ENCODE results near the gene PCMT1. TPM values are rescaled to one million over a fixed set of nuclear protein-coding genes. Genes with fewer than 3 reads are reported as not detected.

PCMT1 gene
- total and polyA plus RNA-seq, 2 donors (not counting 1 experiment from before 2014, with no cell fraction given), result 30.3 to 46.4 TPM

- Histone ChIP-seq H3K4me2 (replicated peaks; ENCODE audit: low read depth, low read length, poor library complexity, severe bottlenecking) (no peak overlapping the region), H3K27me3 (replicated peaks in 1 of 4; ENCODE audit: control extremely low read depth in 1 of 4, control insufficient read depth in 3 of 4, insufficient read depth in 4 of 4, low read length in 3 of 4) (peaks cover 0 to 8% (median 4%) of the 10 kb centered on the region in 4 experiments), H3K36me3 (replicated peaks in 1 of 2; ENCODE audit: control extremely low read depth in 1 of 2, control insufficient read depth in 1 of 2, extremely low read depth in 1 of 2, insufficient read depth in 2 of 2, low read length in 1 of 2) (no peaks in the 10 kb centered on the region), H3K79me2 (ENCODE audit: control insufficient read depth, insufficient read depth, low read length) (no peaks in the 10 kb centered on the region), H2AFZ (ENCODE audit: insufficient read depth, low read depth, low read length, poor library complexity, severe bottlenecking) (no peak overlapping the region), H3K4me3 (ENCODE audit: control extremely low read depth in 1 of 5, extremely low read depth in 1 of 5, insufficient read depth in 1 of 5, low read depth in 2 of 5, low read length in 4 of 5) (no peak overlapping the region), H3K9ac (ENCODE audit: low read length) (no peak overlapping the region), H3K9me3 (ENCODE audit: control extremely low read depth in 1 of 3, control insufficient read depth in 2 of 3, insufficient read depth in 1 of 3, low read length in 2 of 3) (peaks cover 0 to 2% (median 0%) of the 10 kb centered on the region in 3 donors), H3K4me1 (ENCODE audit: control insufficient read depth in 2 of 2, insufficient read depth in 2 of 2, low read length in 2 of 2) (peaks cover 18 to 24% of the 10 kb centered on the region in 2 donors), H3K27ac (ENCODE audit: low read length in 2 of 2) (no peak overlapping the region), H4K20me1 (ENCODE audit: control insufficient read depth, insufficient read depth, low read length, poor library complexity, severe bottlenecking) (no peaks in the 10 kb centered on the region)
- Mint-ChIP-seq H3K4me1 (peaks cover 27% of the 10 kb centered on the region), H3K27ac (no peak overlapping the region), H3K4me3 (peak overlapping the region; percentile 12), H3K9me3 (ENCODE audit: insufficient read depth) (no peaks in the 10 kb centered on the region), H3K27me3 (peaks cover 3% of the 10 kb centered on the region)
- POLR2A ChIA-PET, result no interaction called here
- intact Hi-C loops (cut with micrococcal nuclease), result no loop called here
- CTCF ChIA-PET, result interaction anchor here (0.7 kb wide), 1 partner anchor 14 kb away, joined by 3 read pairs; no protein-coding TSS in a partner anchor
- no peak for ATAC-seq (ENCODE audit: low read depth)
- 76% methylated on average over 6 of the region's 6 CpGs for WGBS (ENCODE audit: insufficient coverage)
- no peak for DNase-seq
- no peak for TF ChIP-seq EZH2 (IDR thresholded peaks at IDR 0.05; ENCODE audit: borderline replicate concordance, insufficient read depth, low read depth, low read length, poor library complexity, severe bottlenecking)
- no peak for TF ChIP-seq CTCF (IDR thresholded peaks at IDR 0.05)
These were observed 105.0 kb downstream of the PCMT1 start for GRCh38 chr6:149854532-149854931.

- Mint-ChIP-seq H3K4me1 (peaks cover 27% of the 10 kb centered on the region), H3K9me3 (ENCODE audit: insufficient read depth) (no peaks in the 10 kb centered on the region), H3K4me3 (no peak overlapping the region), H3K27ac (no peak overlapping the region), H3K27me3 (peaks cover 3% of the 10 kb centered on the region)
- intact Hi-C loops (cut with micrococcal nuclease), result no loop called here
- 100% methylated on average over 2 of the region's 5 CpGs for WGBS (ENCODE audit: insufficient coverage)
- H3K79me2 ChIP-seq (ENCODE audit: control insufficient read depth, insufficient read depth, low read length), result no peaks in the 10 kb centered on the region
- no peak overlapping the region for H3K9ac ChIP-seq (ENCODE audit: low read length)
- H3K4me2 ChIP-seq (replicated peaks; ENCODE audit: low read depth, low read length, poor library complexity, severe bottlenecking), result no peak overlapping the region
- ATAC-seq (ENCODE audit: low read depth), result no peak
- ChIA-PET POLR2A (no interaction called here), CTCF (no interaction called here)
- H3K9me3 ChIP-seq (ENCODE audit: control extremely low read depth in 1 of 3, control insufficient read depth in 2 of 3, insufficient read depth in 1 of 3, low read length in 2 of 3), result peaks cover 0 to 2% (median 0%) of the 10 kb centered on the region in 3 donors
- H4K20me1 ChIP-seq (ENCODE audit: control insufficient read depth, insufficient read depth, low read length, poor library complexity, severe bottlenecking), result no peaks in the 10 kb centered on the region
- H2AFZ ChIP-seq (ENCODE audit: insufficient read depth, low read depth, low read length, poor library complexity, severe bottlenecking), result no peak overlapping the region
- no peak for DNase-seq
- peaks cover 18 to 24% of the 10 kb centered on the region in 2 donors for H3K4me1 ChIP-seq (ENCODE audit: control insufficient read depth in 2 of 2, insufficient read depth in 2 of 2, low read length in 2 of 2)
- no peaks in the 10 kb centered on the region for H3K36me3 ChIP-seq (replicated peaks in 1 of 2; ENCODE audit: control extremely low read depth in 1 of 2, control insufficient read depth in 1 of 2, extremely low read depth in 1 of 2, insufficient read depth in 2 of 2, low read length in 1 of 2)
- TF ChIP-seq CTCF (IDR thresholded peaks at IDR 0.05), result no peak
- TF ChIP-seq EZH2 (IDR thresholded peaks at IDR 0.05; ENCODE audit: borderline replicate concordance, insufficient read depth, low read depth, low read length, poor library complexity, severe bottlenecking), result no peak
- H3K27me3 ChIP-seq (replicated peaks in 1 of 4; ENCODE audit: control extremely low read depth in 1 of 4, control insufficient read depth in 3 of 4, insufficient read depth in 4 of 4, low read length in 3 of 4), result peaks cover 0 to 11% (median 4%) of the 10 kb centered on the region in 4 experiments
- H3K4me3 ChIP-seq (ENCODE audit: control extremely low read depth in 1 of 5, extremely low read depth in 1 of 5, insufficient read depth in 1 of 5, low read depth in 2 of 5, low read length in 4 of 5), result no peak overlapping the region
- no peak overlapping the region for H3K27ac ChIP-seq (ENCODE audit: low read length in 2 of 2)
These were observed 105.6 kb downstream of the PCMT1 start for GRCh38 chr6:149855040-149855654.
